Upper lobe of left lung (tissue), 4 donors: ENCODE data around the gene PRKAR1A.

Experiments
- EP300 ChIP-seq, 4 donors: sonication (generic); formaldehyde crosslinking; IDR thresholded peaks; one replicate each; pipeline ENCODE4 v1.5.1; 2017; ENCODE audit warnings: antibody characterized with exemption in 4 of 4, control low read depth in 2 of 4
- POLR2A ChIP-seq, 4 donors: fragments of 450-650 bp; IDR thresholded peaks; one replicate each; pipeline ENCODE4 v1.5.1; 2016 to 2017; ENCODE audit warnings: antibody characterized with exemption in 4 of 4, mild to moderate bottlenecking in 2 of 4
- POLR2AphosphoS5 ChIP-seq, 2 donors: sonication (generic); formaldehyde crosslinking; IDR thresholded peaks; one replicate each; pipeline ENCODE4 v1.5.1; 2017; ENCODE audit warnings: antibody characterized with exemption in 2 of 2
- TF ChIP-seq, protein P1 (sequence below), 6 experiments: fragments of 450-650 bp in 4 of 6; fragments of 200-600 bp in 2 of 6; sonication (generic) in 2 of 6; IDR thresholded peaks; one replicate each; pipeline ENCODE4 v1.5.1; 2016 to 2019; ENCODE audit warnings: antibody characterized with exemption in 6 of 6

DNA sequence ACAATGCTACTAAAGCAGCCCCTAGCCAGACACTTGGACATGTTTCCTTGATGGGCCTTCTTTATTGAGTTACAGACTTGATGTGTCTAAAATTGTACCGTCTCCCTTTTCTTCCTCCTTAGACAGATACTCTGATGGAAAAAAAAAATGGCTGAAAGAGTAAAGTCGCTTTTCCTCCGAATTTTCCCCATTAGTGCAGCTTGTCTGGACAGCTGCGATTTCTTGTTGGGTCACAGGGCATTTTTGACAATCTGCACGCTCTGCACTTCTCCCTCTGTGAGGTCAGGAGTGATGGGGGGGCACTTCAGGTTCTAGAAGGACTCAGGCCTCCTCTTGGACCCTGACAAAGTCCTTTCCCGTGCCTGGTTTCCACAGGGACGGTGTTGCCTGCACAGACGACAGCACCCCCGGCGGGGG, 968 bp upstream of the PRKAR1A start:
- TF ChIP-seq, protein P1, sequence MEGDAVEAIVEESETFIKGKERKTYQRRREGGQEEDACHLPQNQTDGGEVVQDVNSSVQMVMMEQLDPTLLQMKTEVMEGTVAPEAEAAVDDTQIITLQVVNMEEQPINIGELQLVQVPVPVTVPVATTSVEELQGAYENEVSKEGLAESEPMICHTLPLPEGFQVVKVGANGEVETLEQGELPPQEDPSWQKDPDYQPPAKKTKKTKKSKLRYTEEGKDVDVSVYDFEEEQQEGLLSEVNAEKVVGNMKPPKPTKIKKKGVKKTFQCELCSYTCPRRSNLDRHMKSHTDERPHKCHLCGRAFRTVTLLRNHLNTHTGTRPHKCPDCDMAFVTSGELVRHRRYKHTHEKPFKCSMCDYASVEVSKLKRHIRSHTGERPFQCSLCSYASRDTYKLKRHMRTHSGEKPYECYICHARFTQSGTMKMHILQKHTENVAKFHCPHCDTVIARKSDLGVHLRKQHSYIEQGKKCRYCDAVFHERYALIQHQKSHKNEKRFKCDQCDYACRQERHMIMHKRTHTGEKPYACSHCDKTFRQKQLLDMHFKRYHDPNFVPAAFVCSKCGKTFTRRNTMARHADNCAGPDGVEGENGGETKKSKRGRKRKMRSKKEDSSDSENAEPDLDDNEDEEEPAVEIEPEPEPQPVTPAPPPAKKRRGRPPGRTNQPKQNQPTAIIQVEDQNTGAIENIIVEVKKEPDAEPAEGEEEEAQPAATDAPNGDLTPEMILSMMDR (IDR thresholded peaks at IDR 0.05), result peak in 1 of 6 experiments; percentile 39
- no peak for TF ChIP-seq POLR2A (IDR thresholded peaks at IDR 0.05)
- TF ChIP-seq POLR2AphosphoS5 (IDR thresholded peaks at IDR 0.05), result no peak
- no peak for TF ChIP-seq EP300 (IDR thresholded peaks at IDR 0.05)
